ENCODE data around the gene CAMKV.

DNA sequence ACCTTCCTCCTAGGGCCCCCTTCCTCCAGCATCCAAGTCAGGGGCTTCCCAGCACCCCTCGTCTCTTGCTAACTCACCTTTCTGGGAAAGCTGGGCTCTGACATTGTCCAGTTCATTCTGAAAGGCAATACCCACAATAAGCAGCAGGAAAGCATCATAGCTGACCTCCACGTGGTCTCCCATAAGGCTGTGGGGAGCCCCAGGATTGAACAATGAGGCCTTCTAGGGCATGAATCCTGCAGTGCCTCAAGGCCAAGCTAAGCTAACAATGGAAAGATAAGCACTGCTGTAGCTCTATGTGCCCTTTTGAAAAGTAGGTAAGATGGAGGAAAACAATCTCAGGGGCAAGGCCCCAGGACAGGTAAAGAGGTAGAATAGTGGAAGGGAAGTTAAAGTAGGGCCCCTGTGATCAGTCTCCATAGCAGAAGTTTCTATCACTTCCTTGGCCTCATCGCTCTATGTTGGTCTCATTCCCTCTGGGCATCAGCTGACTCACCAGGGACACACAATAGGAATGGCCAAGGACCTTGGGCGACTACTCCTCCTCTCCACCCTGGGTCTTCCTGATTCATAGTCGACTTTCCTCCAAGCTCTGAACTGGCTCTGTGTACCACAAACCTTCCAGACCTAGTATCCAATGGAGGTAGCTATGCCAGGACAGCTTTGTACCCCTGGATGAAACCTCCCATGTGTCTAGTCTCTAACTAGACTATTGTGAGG, 25.1 kb downstream of the CAMKV start:
- TF ChIP-seq, protein P1, sequence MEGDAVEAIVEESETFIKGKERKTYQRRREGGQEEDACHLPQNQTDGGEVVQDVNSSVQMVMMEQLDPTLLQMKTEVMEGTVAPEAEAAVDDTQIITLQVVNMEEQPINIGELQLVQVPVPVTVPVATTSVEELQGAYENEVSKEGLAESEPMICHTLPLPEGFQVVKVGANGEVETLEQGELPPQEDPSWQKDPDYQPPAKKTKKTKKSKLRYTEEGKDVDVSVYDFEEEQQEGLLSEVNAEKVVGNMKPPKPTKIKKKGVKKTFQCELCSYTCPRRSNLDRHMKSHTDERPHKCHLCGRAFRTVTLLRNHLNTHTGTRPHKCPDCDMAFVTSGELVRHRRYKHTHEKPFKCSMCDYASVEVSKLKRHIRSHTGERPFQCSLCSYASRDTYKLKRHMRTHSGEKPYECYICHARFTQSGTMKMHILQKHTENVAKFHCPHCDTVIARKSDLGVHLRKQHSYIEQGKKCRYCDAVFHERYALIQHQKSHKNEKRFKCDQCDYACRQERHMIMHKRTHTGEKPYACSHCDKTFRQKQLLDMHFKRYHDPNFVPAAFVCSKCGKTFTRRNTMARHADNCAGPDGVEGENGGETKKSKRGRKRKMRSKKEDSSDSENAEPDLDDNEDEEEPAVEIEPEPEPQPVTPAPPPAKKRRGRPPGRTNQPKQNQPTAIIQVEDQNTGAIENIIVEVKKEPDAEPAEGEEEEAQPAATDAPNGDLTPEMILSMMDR (IDR thresholded peaks at IDR 0.05), result no peak
- TF ChIP-seq POLR2AphosphoS5 (IDR thresholded peaks at IDR 0.05), result no peak
